ENCODE measurements around the gene RAB31.

RAB31 gene

GRCh38 chr18:9731380-9731779 is 23.3 kb downstream of the RAB31 start:
- Histone ChIP-seq H3K27me3 (ENCODE audit: control insufficient read depth in 1 of 2, insufficient read depth in 2 of 2, low read length in 2 of 2) (no peaks in the 10 kb centered on the region), H3K27ac (ENCODE audit: low read depth, low read length) (no peak overlapping the region), H3K9ac (ENCODE audit: low read length) (no peak overlapping the region), H3K36me3 (ENCODE audit: insufficient read depth, low read length) (peaks cover 8% of the 10 kb centered on the region), H3K4me1 (ENCODE audit: insufficient read depth, low read length) (peaks cover 3% of the 10 kb centered on the region), H3K9me3 (ENCODE audit: low read length) (no peaks in the 10 kb centered on the region), H3K4me3 (ENCODE audit: low read depth in 1 of 2, low read length in 2 of 2) (no peak overlapping the region)

DNA sequence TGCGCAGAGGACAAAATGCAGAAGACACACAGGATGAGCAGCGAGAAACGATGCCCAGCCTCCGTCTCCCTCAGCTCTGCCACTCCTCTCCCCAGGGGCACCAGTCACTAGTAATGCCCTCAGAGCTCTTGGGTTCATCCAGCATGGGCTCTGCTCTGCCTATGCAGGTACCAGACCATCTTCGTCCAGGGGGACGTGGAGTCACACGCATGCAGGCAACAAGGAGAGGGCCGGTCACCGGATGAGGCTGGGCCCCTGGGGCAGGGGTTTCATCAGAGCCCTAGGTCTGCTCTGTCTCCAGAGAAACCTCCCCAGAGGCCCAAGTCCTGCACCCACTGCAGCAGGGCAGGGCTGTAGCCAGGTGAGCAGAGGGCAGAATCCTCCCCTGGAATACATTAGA is 23.9 kb downstream of the RAB31 start:
- Histone ChIP-seq H3K9ac (ENCODE audit: low read length) (no peak overlapping the region), H3K4me3 (ENCODE audit: low read depth in 1 of 2, low read length in 2 of 2) (no peak overlapping the region), H3K9me3 (ENCODE audit: low read length) (no peaks in the 10 kb centered on the region), H3K36me3 (ENCODE audit: insufficient read depth, low read length) (peaks cover 8% of the 10 kb centered on the region), H3K27me3 (ENCODE audit: control insufficient read depth in 1 of 2, insufficient read depth in 2 of 2, low read length in 2 of 2) (no peaks in the 10 kb centered on the region), H3K4me1 (ENCODE audit: insufficient read depth, low read length) (no peaks in the 10 kb centered on the region), H3K27ac (ENCODE audit: low read depth, low read length) (no peak overlapping the region)

GRCh38 chr18:9734189-9734588 is 26.1 kb downstream of the RAB31 start:
- Histone ChIP-seq H3K27me3 (ENCODE audit: control insufficient read depth in 1 of 2, insufficient read depth in 2 of 2, low read length in 2 of 2) (no peaks in the 10 kb centered on the region), H3K36me3 (ENCODE audit: insufficient read depth, low read length) (peaks cover 8% of the 10 kb centered on the region), H3K4me1 (ENCODE audit: insufficient read depth, low read length) (no peaks in the 10 kb centered on the region), H3K9ac (ENCODE audit: low read length) (no peak overlapping the region), H3K4me3 (ENCODE audit: low read depth in 1 of 2, low read length in 2 of 2) (no peak overlapping the region), H3K27ac (ENCODE audit: low read depth, low read length) (no peak overlapping the region), H3K9me3 (ENCODE audit: low read length) (no peaks in the 10 kb centered on the region)

GRCh38 chr18:9735238-9735637 is 27.1 kb downstream of the RAB31 start:
- H3K4me3 ChIP-seq (ENCODE audit: low read depth in 1 of 2, low read length in 2 of 2): no peak overlapping the region
- H3K27me3 ChIP-seq (ENCODE audit: control insufficient read depth in 1 of 2, insufficient read depth in 2 of 2, low read length in 2 of 2): no peaks in the 10 kb centered on the region
- no peaks in the 10 kb centered on the region for H3K4me1 ChIP-seq (ENCODE audit: insufficient read depth, low read length)
- no peak overlapping the region for H3K27ac ChIP-seq (ENCODE audit: low read depth, low read length)
- H3K9me3 ChIP-seq (ENCODE audit: low read length): no peaks in the 10 kb centered on the region
- H3K36me3 ChIP-seq (ENCODE audit: insufficient read depth, low read length): peaks cover 8% of the 10 kb centered on the region
- H3K9ac ChIP-seq (ENCODE audit: low read length): no peak overlapping the region

GRCh38 chr18:9735879-9736278 is 27.8 kb downstream of the RAB31 start:
- H3K9me3 ChIP-seq (ENCODE audit: low read length): no peaks in the 10 kb centered on the region
- no peaks in the 10 kb centered on the region for H3K27me3 ChIP-seq (ENCODE audit: control insufficient read depth in 1 of 2, insufficient read depth in 2 of 2, low read length in 2 of 2)
- H3K27ac ChIP-seq (ENCODE audit: low read depth, low read length): no peak overlapping the region
- peaks cover 8% of the 10 kb centered on the region for H3K36me3 ChIP-seq (ENCODE audit: insufficient read depth, low read length)
- H3K4me3 ChIP-seq (ENCODE audit: low read depth in 1 of 2, low read length in 2 of 2): no peak overlapping the region
- no peak overlapping the region for H3K9ac ChIP-seq (ENCODE audit: low read length)
- H3K4me1 ChIP-seq (ENCODE audit: insufficient read depth, low read length): no peaks in the 10 kb centered on the region

DNA sequence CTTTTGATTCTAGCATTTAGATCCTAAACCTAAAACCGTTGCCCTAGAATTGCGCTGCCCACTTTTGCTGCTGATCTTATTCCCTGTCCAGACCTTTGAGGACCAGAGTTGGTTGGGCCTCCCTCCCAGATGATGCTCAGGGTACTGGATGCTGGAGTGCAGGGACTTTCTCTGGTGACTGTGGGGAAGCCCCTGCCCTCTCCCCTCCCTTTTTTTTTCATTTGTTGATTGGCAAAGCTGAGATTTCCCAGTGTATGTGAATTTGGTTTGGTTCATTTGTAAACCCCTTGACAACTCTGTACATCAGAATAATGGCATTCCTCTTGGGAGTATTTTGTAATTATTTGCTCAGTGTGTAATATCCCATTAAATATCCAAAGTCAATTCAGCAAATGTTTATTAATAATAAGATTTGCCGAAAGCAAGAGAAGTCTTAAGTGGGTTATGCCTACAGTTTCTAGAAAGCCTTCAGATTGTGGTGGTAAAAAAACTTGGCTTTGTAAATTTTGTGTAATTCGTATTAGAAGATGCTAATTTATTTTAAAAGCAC is 28.3 kb downstream of the RAB31 start:
- Histone ChIP-seq H3K4me3 (ENCODE audit: low read depth in 1 of 2, low read length in 2 of 2) (no peak overlapping the region), H3K36me3 (ENCODE audit: insufficient read depth, low read length) (peaks cover 8% of the 10 kb centered on the region), H3K27me3 (ENCODE audit: control insufficient read depth in 1 of 2, insufficient read depth in 2 of 2, low read length in 2 of 2) (no peaks in the 10 kb centered on the region), H3K9ac (ENCODE audit: low read length) (no peak overlapping the region), H3K9me3 (ENCODE audit: low read length) (no peaks in the 10 kb centered on the region), H3K27ac (ENCODE audit: low read depth, low read length) (no peak overlapping the region), H3K4me1 (ENCODE audit: insufficient read depth, low read length) (no peaks in the 10 kb centered on the region)

- Histone ChIP-seq H3K4me3 (ENCODE audit: low read depth in 1 of 2, low read length in 2 of 2) (no peak overlapping the region), H3K36me3 (ENCODE audit: insufficient read depth, low read length) (peaks cover 8% of the 10 kb centered on the region), H3K9ac (ENCODE audit: low read length) (no peak overlapping the region), H3K4me1 (ENCODE audit: insufficient read depth, low read length) (peaks cover 5% of the 10 kb centered on the region), H3K9me3 (ENCODE audit: low read length) (no peaks in the 10 kb centered on the region), H3K27me3 (ENCODE audit: control insufficient read depth in 1 of 2, insufficient read depth in 2 of 2, low read length in 2 of 2) (no peaks in the 10 kb centered on the region), H3K27ac (ENCODE audit: low read depth, low read length) (no peak overlapping the region)
Measured at GRCh38 chr18:9737006-9737405, 28.9 kb downstream of the RAB31 start.

- Histone ChIP-seq H3K9me3 (ENCODE audit: low read length) (no peaks in the 10 kb centered on the region), H3K4me3 (ENCODE audit: low read depth in 1 of 2, low read length in 2 of 2) (no peak overlapping the region), H3K27ac (ENCODE audit: low read depth, low read length) (no peak overlapping the region), H3K27me3 (ENCODE audit: control insufficient read depth in 1 of 2, insufficient read depth in 2 of 2, low read length in 2 of 2) (no peaks in the 10 kb centered on the region), H3K4me1 (ENCODE audit: insufficient read depth, low read length) (peaks cover 10% of the 10 kb centered on the region), H3K9ac (ENCODE audit: low read length) (no peak overlapping the region), H3K36me3 (ENCODE audit: insufficient read depth, low read length) (peaks cover 3% of the 10 kb centered on the region)
Measured at GRCh38 chr18:9737472-9738121, 29.5 kb downstream of the RAB31 start.

DNA sequence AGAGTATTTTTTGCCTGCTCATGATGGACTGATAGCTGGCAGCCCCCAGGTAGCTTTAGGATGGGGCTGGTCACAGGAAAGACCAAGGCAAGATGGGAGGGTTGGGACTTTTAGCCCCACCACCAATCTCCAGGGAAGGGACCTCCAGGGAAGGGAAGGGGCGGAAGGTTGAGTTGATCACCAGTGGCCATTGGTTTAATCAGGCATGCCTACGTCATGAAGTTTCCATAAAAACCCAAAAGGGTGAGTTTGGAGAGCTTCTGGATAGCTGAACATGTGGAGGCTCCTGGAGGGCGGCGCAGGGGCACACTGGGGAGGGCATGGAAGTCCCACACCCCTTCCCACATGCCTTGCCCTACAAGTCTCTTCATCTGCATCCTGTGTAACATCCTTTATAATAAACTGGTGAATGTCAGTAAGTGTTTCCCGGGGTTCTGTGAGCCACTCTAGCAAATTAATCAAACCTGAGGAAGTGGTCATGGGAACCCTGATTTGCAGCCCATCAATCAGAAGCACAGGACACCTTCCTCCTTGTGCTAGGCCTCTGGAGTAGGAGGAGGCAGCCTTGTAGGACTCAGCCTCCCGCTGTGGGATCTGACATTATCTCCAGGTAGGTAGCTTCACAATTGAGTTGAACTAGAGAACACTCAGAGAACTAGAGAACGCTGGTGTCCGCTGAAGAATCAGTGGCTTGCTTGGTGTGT is 30.3 kb downstream of the RAB31 start:
- H3K9me3 ChIP-seq (ENCODE audit: low read length): no peaks in the 10 kb centered on the region
- H3K36me3 ChIP-seq (ENCODE audit: insufficient read depth, low read length): no peaks in the 10 kb centered on the region
- H3K27ac ChIP-seq (ENCODE audit: low read depth, low read length): no peak overlapping the region
- H3K4me1 ChIP-seq (ENCODE audit: insufficient read depth, low read length): peaks cover 14% of the 10 kb centered on the region
- H3K9ac ChIP-seq (ENCODE audit: low read length): no peak overlapping the region
- H3K27me3 ChIP-seq (ENCODE audit: control insufficient read depth in 1 of 2, insufficient read depth in 2 of 2, low read length in 2 of 2): no peaks in the 10 kb centered on the region
- no peak overlapping the region for H3K4me3 ChIP-seq (ENCODE audit: low read depth in 1 of 2, low read length in 2 of 2)

GRCh38 chr18:9739516-9739915 is 31.4 kb downstream of the RAB31 start:
- Histone ChIP-seq H3K4me3 (ENCODE audit: low read depth in 1 of 2, low read length in 2 of 2) (no peak overlapping the region), H3K27ac (ENCODE audit: low read depth, low read length) (no peak overlapping the region), H3K36me3 (ENCODE audit: insufficient read depth, low read length) (no peaks in the 10 kb centered on the region), H3K9ac (ENCODE audit: low read length) (no peak overlapping the region), H3K9me3 (ENCODE audit: low read length) (no peaks in the 10 kb centered on the region), H3K27me3 (ENCODE audit: control insufficient read depth in 1 of 2, insufficient read depth in 2 of 2, low read length in 2 of 2) (no peaks in the 10 kb centered on the region), H3K4me1 (ENCODE audit: insufficient read depth, low read length) (peaks cover 14% of the 10 kb centered on the region)

- Histone ChIP-seq H3K36me3 (ENCODE audit: insufficient read depth, low read length) (no peaks in the 10 kb centered on the region), H3K9me3 (ENCODE audit: low read length) (no peaks in the 10 kb centered on the region), H3K9ac (ENCODE audit: low read length) (no peak overlapping the region), H3K27ac (ENCODE audit: low read depth, low read length) (no peak overlapping the region), H3K4me3 (ENCODE audit: low read depth in 1 of 2, low read length in 2 of 2) (no peak overlapping the region), H3K4me1 (ENCODE audit: insufficient read depth, low read length) (peaks cover 14% of the 10 kb centered on the region), H3K27me3 (ENCODE audit: control insufficient read depth in 1 of 2, insufficient read depth in 2 of 2, low read length in 2 of 2) (no peaks in the 10 kb centered on the region)
Measured at GRCh38 chr18:9740071-9740470, 32.0 kb downstream of the RAB31 start.

DNA sequence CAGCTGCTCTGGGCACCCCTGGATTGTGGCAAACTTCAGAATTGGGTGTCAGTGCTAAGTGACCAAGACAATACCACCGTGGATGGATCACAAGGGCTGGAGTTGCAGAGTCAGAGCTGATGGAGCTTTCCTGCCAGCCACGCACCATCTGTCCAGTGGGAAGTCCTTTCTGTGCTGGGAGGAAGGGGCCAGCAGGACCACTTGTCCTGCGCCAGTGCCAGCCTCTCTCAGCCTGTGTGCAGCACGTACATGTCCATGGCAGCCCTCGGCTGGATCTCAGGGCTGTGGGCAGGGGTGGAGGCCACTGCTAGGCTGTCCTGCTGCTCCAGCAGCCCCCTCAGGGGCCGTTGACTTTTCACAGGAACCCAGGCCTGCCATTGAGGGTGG is 33.3 kb downstream of the RAB31 start:
- Histone ChIP-seq H3K9me3 (ENCODE audit: low read length) (no peaks in the 10 kb centered on the region), H3K27ac (ENCODE audit: low read depth, low read length) (no peak overlapping the region), H3K36me3 (ENCODE audit: insufficient read depth, low read length) (no peaks in the 10 kb centered on the region), H3K9ac (ENCODE audit: low read length) (no peak overlapping the region), H3K27me3 (ENCODE audit: control insufficient read depth in 1 of 2, insufficient read depth in 2 of 2, low read length in 2 of 2) (no peaks in the 10 kb centered on the region), H3K4me3 (ENCODE audit: low read depth in 1 of 2, low read length in 2 of 2) (no peak overlapping the region), H3K4me1 (ENCODE audit: insufficient read depth, low read length) (peaks cover 15% of the 10 kb centered on the region)

Measured in muscle layer of colon (tissue), 2 donors.